Omental fat pad (tissue), 4 donors: ENCODE results near the gene ID3. TPM values are rescaled to one million over a fixed set of nuclear protein-coding genes. Genes with fewer than 3 reads are reported as not detected.

ENCODE experiments used
- ATAC-seq: fragments of 150-250 bp; one replicate; pipeline ENCODE4 v1.9.1; 2016; ENCODE audit warnings: mild to moderate bottlenecking, moderate library complexity; ENCODE audit not compliant: low FRiP score
- DNase-seq: peaks from one replicate; pipeline ENCODE4 v3.0.0-alpha.2; 2019; ENCODE audit warnings: low spot score
- CTCF ChIP-seq, 3 donors: fragments of 450-650 bp; IDR thresholded peaks; one replicate each; pipeline ENCODE4 v1.5.1; 2016 to 2017; ENCODE audit warnings: antibody characterized with exemption in 3 of 3, mild to moderate bottlenecking in 3 of 3, moderate library complexity in 2 of 3
- total RNA-seq, 4 donors: library from RNA; depleted of rRNA; stranded (reverse); fragments of >200 nt; gene quantifications; one replicate each; pipeline ENCODE4 v1.1.0, GENCODE V29; 2016

Gene ID3
- total RNA-seq, 4 donors from 2014 or later, result 134 to 322 (median 179) TPM

- ATAC-seq, result no peak
- no peak for TF ChIP-seq CTCF (IDR thresholded peaks at IDR 0.05)
- no peak for DNase-seq
Observed at GRCh38 chr1:23558872-23559135, 497 bp downstream of the ID3 start.

GRCh38 chr1:23558140-23558871 is 995 bp downstream of the ID3 start:
- DNase-seq (no peak), ATAC-seq (no peak)
- TF ChIP-seq CTCF (IDR thresholded peaks at IDR 0.05), result no peak

- TF ChIP-seq CTCF (IDR thresholded peaks at IDR 0.05), result no peak
- DNase-seq, result no peak
- ATAC-seq, result no peak
Observed at GRCh38 chr1:23557471-23558124, 1.7 kb downstream of the ID3 start.

- ATAC-seq (no peak), DNase-seq (no peak)
- no peak for TF ChIP-seq CTCF (IDR thresholded peaks at IDR 0.05)
Observed at GRCh38 chr1:23556635-23557470, 2.4 kb downstream of the ID3 start.

- no peak for TF ChIP-seq CTCF (IDR thresholded peaks at IDR 0.05)
- peak; percentile 2 for ATAC-seq
- no peak for DNase-seq
Observed at GRCh38 chr1:23555986-23556634, 3.2 kb downstream of the ID3 start.

GRCh38 chr1:23555270-23555985 is 3.9 kb downstream of the ID3 start:
- ATAC-seq (no peak), DNase-seq (no peak)
- no peak for TF ChIP-seq CTCF (IDR thresholded peaks at IDR 0.05)
